ENCODE data around the gene FTH1.
"Not testable (repeated sequence)": the region's sequence is repeated elsewhere in the genome, so short reads cannot be mapped to it uniquely, and the experiment has no call there.

The FTH1 gene

GRCh38 chr11:61978703-61979661 lies 11.5 kb upstream of the FTH1 start:
- DNase-seq: no peak

GRCh38 chr11:61976813-61977475 lies 9.5 kb upstream of the FTH1 start:
- DNase-seq: no peak

GRCh38 chr11:61976420-61976800 lies 9.0 kb upstream of the FTH1 start:
- no peak for DNase-seq

GRCh38 chr11:61975638-61976419 lies 8.4 kb upstream of the FTH1 start:
- no peak for DNase-seq

GRCh38 chr11:61974766-61975631 lies 7.6 kb upstream of the FTH1 start:
- no peak for DNase-seq

- DNase-seq: no peak
These were observed 6.2 kb upstream of the FTH1 start for GRCh38 chr11:61973476-61974162.

GRCh38 chr11:61972672-61973475 lies 5.4 kb upstream of the FTH1 start:
- DNase-seq: no peak

- DNase-seq: no peak
These were observed 4.8 kb upstream of the FTH1 start for GRCh38 chr11:61972112-61972671.

- peak; percentile 92 for DNase-seq
These were observed 4.0 kb upstream of the FTH1 start for GRCh38 chr11:61971248-61972111.

GRCh38 chr11:61969838-61970662 lies 2.6 kb upstream of the FTH1 start:
- peak; percentile 33 for DNase-seq

- DNase-seq: no peak
These were observed 1.9 kb upstream of the FTH1 start for GRCh38 chr11:61969391-61969758.

GRCh38 chr11:61968758-61969390 lies 1.4 kb upstream of the FTH1 start:
- DNase-seq: no peak

GRCh38 chr11:61967924-61968757 lies 707 bp upstream of the FTH1 start:
- DNase-seq: peak; percentile 88

GRCh38 chr11:61966734-61967115 lies 709 bp downstream of the FTH1 start:
- DNase-seq: no peak

GRCh38 chr11:61964666-61965271 lies 2.7 kb downstream of the FTH1 start:
- not testable (repeated sequence) for DNase-seq

- no peak for DNase-seq
These were observed 3.3 kb downstream of the FTH1 start for GRCh38 chr11:61964058-61964665.
